ENCODE measurements around the gene EPHB2. TPM values are rescaled to one million over a fixed set of nuclear protein-coding genes. Genes with fewer than 3 reads are reported as not detected.

EPHB2 gene
- total RNA-seq, 1 experiment from 2014 or later = 18.5 TPM

- no peaks in the 10 kb centered on the region; the same call in none of the 2 replicates for H3K27me3 Mint-ChIP-seq (ENCODE audit: low read depth)
- DNase-seq (ENCODE audit: low spot score) = no peak
- peaks cover 8% of the 10 kb centered on the region for H3K9me3 Mint-ChIP-seq
- CTCF ChIA-PET = interaction anchor here (0.9 to 2.2 kb wide), 7 partner anchors 30 to 322 kb away, joined by 3 to 14 read pairs (median 4); no protein-coding TSS in a partner anchor
- no peaks in the 10 kb centered on the region for H3K4me1 Mint-ChIP-seq
- no peak overlapping the region for H3K27ac Mint-ChIP-seq
- no peak for ATAC-seq
- TF ChIP-seq ERG (CRISPR knock-in tag; IDR thresholded peaks at IDR 0.05) = no peak
- TF ChIP-seq GABPB1 (CRISPR knock-in tag; IDR thresholded peaks at IDR 0.05) = no peak
- TF ChIP-seq ETV6 (CRISPR knock-in tag; IDR thresholded peaks at IDR 0.05) = no peak
- TF ChIP-seq SMAD4 (CRISPR knock-in tag; IDR thresholded peaks at IDR 0.05) = no peak
- no peak for TF ChIP-seq USF2 (CRISPR knock-in tag; IDR thresholded peaks at IDR 0.05)
- no peak for TF ChIP-seq TCF7 (CRISPR knock-in tag; IDR thresholded peaks at IDR 0.05; ENCODE audit: low read depth)
- TF ChIP-seq NR2C2 (CRISPR knock-in tag; IDR thresholded peaks at IDR 0.05) = no peak
- TF ChIP-seq IRF2 (CRISPR knock-in tag; IDR thresholded peaks at IDR 0.05; ENCODE audit: borderline replicate concordance, low read depth) = no peak
- no peak for TF ChIP-seq JUN (CRISPR knock-in tag; IDR thresholded peaks at IDR 0.05)
- no peak for TF ChIP-seq ARID4B (CRISPR knock-in tag; IDR thresholded peaks at IDR 0.05; ENCODE audit: borderline replicate concordance)
- no peak for TF ChIP-seq ZNF219 (CRISPR knock-in tag; IDR thresholded peaks at IDR 0.05; ENCODE audit: borderline replicate concordance)
- no peak for TF ChIP-seq EMX1 (CRISPR knock-in tag; IDR thresholded peaks at IDR 0.05)
- TF ChIP-seq ESRRA (CRISPR knock-in tag; IDR thresholded peaks at IDR 0.05; ENCODE audit: borderline replicate concordance) = no peak
- no peak for TF ChIP-seq ZNF121 (CRISPR knock-in tag; IDR thresholded peaks at IDR 0.05)
- no peak for TF ChIP-seq ELF4 (CRISPR knock-in tag; IDR thresholded peaks at IDR 0.05; ENCODE audit: low read depth)
- no peak for TF ChIP-seq ZNF671 (CRISPR knock-in tag; IDR thresholded peaks at IDR 0.05)
- TF ChIP-seq ZNF263 (CRISPR knock-in tag; IDR thresholded peaks at IDR 0.05; ENCODE audit: low read depth) = no peak
- no peak overlapping the region for H3K4me3 Mint-ChIP-seq
- POLR2A ChIA-PET = no interaction called here
- no peaks in the 10 kb centered on the region for H3K36me3 Mint-ChIP-seq
Measured at GRCh38 chr1:22963044-22963677, 252.5 kb downstream of the EPHB2 start.

- DNase-seq (ENCODE audit: low spot score) (no peak), ATAC-seq (no peak)
- H3K4me3 Mint-ChIP-seq = no peak overlapping the region
- H3K36me3 Mint-ChIP-seq = no peaks in the 10 kb centered on the region
- ChIA-PET CTCF (no interaction called here), POLR2A (no interaction called here)
- peaks cover 11% of the 10 kb centered on the region for H3K9me3 Mint-ChIP-seq
- H3K27ac Mint-ChIP-seq = no peak overlapping the region
- H3K27me3 Mint-ChIP-seq (ENCODE audit: low read depth) = peaks cover 17% of the 10 kb centered on the region
- peaks cover 2% of the 10 kb centered on the region for H3K4me1 Mint-ChIP-seq
- TF ChIP-seq CTCF (IDR thresholded peaks at IDR 0.05) (no peak), FOXP1 (CRISPR knock-in tag; IDR thresholded peaks at IDR 0.05; ENCODE audit: borderline replicate concordance) (no peak), ZNF425 (CRISPR knock-in tag; conservative IDR thresholded peaks at IDR 0.05) (no peak), ATF2 (CRISPR knock-in tag; IDR thresholded peaks at IDR 0.05; ENCODE audit: borderline replicate concordance, low read depth) (no peak), KAT7 (CRISPR knock-in tag; IDR thresholded peaks at IDR 0.05; ENCODE audit: borderline replicate concordance) (no peak), ERG (CRISPR knock-in tag; IDR thresholded peaks at IDR 0.05) (no peak), GABPB1 (CRISPR knock-in tag; IDR thresholded peaks at IDR 0.05) (no peak)
Measured at GRCh38 chr1:22966309-22966708, 255.7 kb downstream of the EPHB2 start.
